Small intestine (tissue), 7 donors: ENCODE data around the gene AP3D1. TPM values are rescaled to one million over a fixed set of nuclear protein-coding genes. Genes with fewer than 3 reads are reported as not detected.
A peak's percentile ranks its signal among the peaks of the same experiment; 100 is the strongest.

Experiments
- DNase-seq, 2 donors: peaks; one replicate each; pipeline versions ENCODE4 v3.0.0 to v3.0.0-alpha.2; 2013
- FAIRE-seq: peaks from 2 replicates; lab custom pipeline; 2012; peaks lifted over from hg19 to GRCh38; lab: Jason Lieb, UNC
- H3K27ac ChIP-seq, 3 donors: one replicate each; pipeline ENCODE4 v1.5.1; 2013; ENCODE audit warnings: low read length in 2 of 3, mild to moderate bottlenecking in 2 of 3, control low read depth in 1 of 3, inconsistent platforms in 1 of 3, low read depth in 1 of 3, moderate library complexity in 1 of 3
- H3K27me3 ChIP-seq, 3 donors: one replicate each; pipeline ENCODE4 v1.6.1; 2013; ENCODE audit warnings: low read length in 3 of 3, inconsistent platforms in 1 of 3; ENCODE audit not compliant: control insufficient read depth in 3 of 3, insufficient read depth in 3 of 3
- H3K36me3 ChIP-seq, 3 donors: one replicate each; pipeline ENCODE4 v1.6.1; 2013; ENCODE audit warnings: low read length in 3 of 3, inconsistent platforms in 1 of 3, low read depth in 1 of 3, mild to moderate bottlenecking in 1 of 3, moderate library complexity in 1 of 3; ENCODE audit not compliant: control insufficient read depth in 3 of 3, insufficient read depth in 2 of 3
- H3K4me1 ChIP-seq, 3 donors: one replicate each; pipeline ENCODE4 v1.6.1; 2013; ENCODE audit warnings: low read length in 2 of 3, inconsistent platforms in 1 of 3, low read depth in 1 of 3, mild to moderate bottlenecking in 1 of 3, moderate library complexity in 1 of 3; ENCODE audit not compliant: control insufficient read depth in 3 of 3, insufficient read depth in 2 of 3
- H3K4me3 ChIP-seq, 3 donors: one replicate each; pipeline ENCODE4 v1.5.1; 2013; ENCODE audit warnings: low read length in 3 of 3, control low read depth in 1 of 3, inconsistent platforms in 1 of 3, low read depth in 1 of 3, mild to moderate bottlenecking in 1 of 3, moderate library complexity in 1 of 3
- H3K9me3 ChIP-seq, 2 donors: one replicate each; pipeline ENCODE4 v1.6.1; 2013; ENCODE audit warnings: low read depth in 1 of 2, low read length in 1 of 2; ENCODE audit not compliant: control insufficient read depth in 2 of 2, insufficient read depth in 1 of 2
- WGBS, 3 donors: extraction: QIAGEN DNeasy Blood & Tissue Kit; methylation state at CpG; one replicate each; pipeline ENCODE4 v1.1.7; 2013; 5-methylcytosine and 5-hydroxymethylcytosine counted together
- polyA plus RNA-seq, 4 donors: library from polyadenylated mRNA; stranded (reverse) in 3 of 4; unstranded in 1 of 4; fragments of 200-250 nt in 3 of 4; fragments of 120-200 nt in 1 of 4; gene quantifications; one replicate each; pipeline versions ENCODE4 v1.2.1 to v1.2.3, GENCODE V29; 2013
- donor health status: healthy with polysubstance abuse.
- donor health status: control.
- donor health status: control.
- donor health status: Bipolar disorder and iron deficiency.
- donor health status: healthy.

Gene AP3D1
- polyA plus RNA-seq, 4 donors: 68.1 to 106 (median 89.9) TPM

DNA sequence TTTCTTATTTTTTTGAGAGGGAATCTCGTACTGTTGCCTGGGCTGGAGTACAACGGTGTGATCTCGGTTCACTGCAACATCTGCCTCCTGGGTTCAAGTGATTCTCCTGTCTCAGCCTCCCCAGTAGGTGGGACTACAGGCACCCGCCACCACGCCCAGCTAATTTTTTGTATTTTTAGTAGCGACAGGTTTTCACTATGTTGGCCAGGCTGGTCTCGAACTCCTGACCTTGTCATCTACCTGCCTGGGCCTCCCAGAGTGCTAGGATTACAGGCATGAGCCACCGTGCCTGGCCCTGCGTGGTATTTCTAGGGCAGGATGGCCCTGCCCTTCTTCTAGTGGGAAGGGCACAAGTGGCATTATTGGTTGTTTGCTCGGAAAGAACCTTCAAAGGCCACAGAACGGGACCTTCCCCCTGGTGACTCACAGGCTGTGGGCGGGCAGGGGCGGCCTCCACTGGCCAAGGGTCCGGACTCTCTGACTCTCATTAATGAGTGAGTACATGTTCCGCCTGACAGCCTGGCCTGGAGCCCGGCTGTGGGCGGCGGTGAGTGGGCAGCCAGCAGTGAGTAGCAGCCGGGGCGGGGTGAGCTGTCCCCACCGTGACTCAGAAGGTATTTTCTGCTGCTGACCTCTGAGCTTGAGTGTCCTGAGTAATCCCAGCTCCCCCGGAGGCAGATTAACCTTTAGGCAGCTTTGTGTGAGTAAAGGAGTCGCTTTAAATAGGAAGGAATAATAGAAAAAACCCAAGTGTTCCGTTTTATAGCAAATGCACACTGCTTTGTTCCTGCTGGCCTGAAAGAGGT is 17.5 kb upstream of the AP3D1 start:
- no peaks in the 10 kb centered on the region for H3K27me3 ChIP-seq
- peaks cover 20 to 77% (median 34%) of the 10 kb centered on the region in 3 donors for H3K4me1 ChIP-seq
- 11 to 14% (median 11%) methylated on average over 24 of the region's 24 CpGs for WGBS, 3 donors
- DNase-seq (peak; percentile 94 to 99), FAIRE-seq (peak; percentile 80)
- H3K9me3 ChIP-seq: no peaks in the 10 kb centered on the region
- peak overlapping the region; percentile 76 to 97 (median 92) for H3K27ac ChIP-seq
- H3K36me3 ChIP-seq: peaks cover 0 to 43% (median 0%) of the 10 kb centered on the region in 3 donors
- H3K4me3 ChIP-seq: no peak overlapping the region

DNA sequence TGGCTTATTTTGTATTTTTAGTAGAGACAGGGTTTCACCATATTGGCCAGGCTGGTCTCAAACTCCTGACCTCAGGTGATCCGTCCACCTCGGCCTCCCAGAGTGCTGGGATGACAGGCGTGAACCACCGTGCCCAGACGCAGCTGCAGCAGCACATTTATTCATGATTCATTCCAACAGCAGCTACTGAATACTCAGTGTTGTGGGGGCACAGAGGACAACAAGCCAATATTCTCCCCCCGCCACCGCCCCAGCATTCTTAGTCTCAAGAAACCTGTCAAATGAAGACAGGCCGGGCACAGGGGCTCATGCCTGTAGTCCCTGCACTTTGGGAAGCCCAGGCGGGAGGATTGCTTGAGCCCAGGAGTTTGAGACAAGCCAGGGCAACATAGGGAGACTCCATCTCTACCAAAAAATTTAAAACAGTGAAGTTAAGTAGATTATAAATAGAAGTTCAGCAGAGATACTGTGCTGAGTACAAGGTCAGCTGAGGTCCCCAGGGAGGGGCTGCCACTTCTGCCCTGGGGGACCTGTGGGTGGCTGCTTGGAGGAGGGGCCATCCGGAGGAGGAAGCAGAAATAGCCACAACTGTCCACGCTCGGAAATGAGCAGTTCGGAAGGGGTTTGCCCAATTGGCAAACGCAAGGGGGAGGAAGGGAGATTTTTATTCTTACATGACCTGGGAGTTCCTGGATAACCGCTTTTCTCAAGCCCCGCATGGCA is 16.7 kb upstream of the AP3D1 start:
- no peak for FAIRE-seq
- Histone ChIP-seq H3K4me1 (peaks cover 16 to 72% (median 34%) of the 10 kb centered on the region in 3 donors), H3K9me3 (no peaks in the 10 kb centered on the region), H3K27ac (peak overlapping the region; percentile 76 to 97 (median 92)), H3K27me3 (no peaks in the 10 kb centered on the region), H3K36me3 (peaks cover 0 to 35% (median 0%) of the 10 kb centered on the region in 3 donors), H3K4me3 (no peak overlapping the region)
- no peak for DNase-seq
- WGBS, 3 donors: 46 to 50% (median 49%) methylated on average over 16 of the region's 16 CpGs

DNA sequence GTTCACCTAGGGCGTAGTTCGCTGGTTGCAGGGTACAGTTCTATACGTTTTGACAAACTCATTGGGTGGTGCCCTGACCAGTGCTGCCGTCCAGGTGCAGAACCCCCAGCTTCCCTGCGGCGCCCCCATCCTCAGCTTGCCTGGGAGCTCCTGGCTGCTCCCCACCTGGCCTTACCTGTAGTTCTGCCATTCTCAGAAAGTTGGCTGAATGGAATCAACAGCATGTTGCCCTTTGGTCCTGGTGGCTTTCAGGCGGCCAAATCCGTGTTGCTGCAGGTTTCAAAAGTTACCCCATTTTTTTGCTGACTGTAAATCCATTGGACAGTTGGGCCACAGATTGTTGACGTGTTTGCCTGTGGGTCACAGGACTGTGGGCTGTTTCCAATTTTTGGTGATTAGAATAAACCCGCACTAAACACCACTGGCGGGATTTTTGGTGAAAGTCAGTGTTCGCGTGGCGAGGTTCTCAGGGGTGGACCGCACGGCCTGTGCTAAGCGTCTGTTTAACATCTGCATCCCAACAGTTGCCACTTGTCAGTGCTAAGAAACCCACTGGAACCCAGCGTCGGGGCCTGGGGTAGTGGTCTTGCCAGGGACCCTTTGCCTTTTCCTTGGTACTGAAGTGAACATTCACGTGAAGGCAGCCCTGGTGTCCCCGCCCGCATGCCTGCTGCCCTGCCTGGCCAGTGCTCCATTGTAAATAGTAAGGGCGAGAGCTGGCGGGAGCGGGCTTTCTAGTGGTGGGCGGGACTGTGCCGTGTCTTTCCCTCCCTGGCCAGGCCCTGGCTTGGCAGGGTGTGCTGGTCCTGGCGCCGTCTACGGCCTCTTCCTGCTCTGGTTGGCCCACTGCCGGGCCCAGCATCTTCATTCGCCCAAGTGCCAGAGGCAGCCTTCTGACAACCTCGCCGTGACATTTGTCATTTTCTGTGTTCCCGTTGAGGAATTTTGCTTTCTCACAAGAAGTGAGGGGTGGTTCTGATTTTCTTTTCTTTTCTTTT is 15.7 kb upstream of the AP3D1 start:
- Histone ChIP-seq H3K4me1 (peaks cover 16 to 62% (median 34%) of the 10 kb centered on the region in 3 donors), H3K27ac (peak overlapping the region; percentile 44 to 97 (median 92)), H3K27me3 (no peaks in the 10 kb centered on the region), H3K36me3 (peaks cover 0 to 33% (median 0%) of the 10 kb centered on the region in 3 donors), H3K4me3 (no peak overlapping the region), H3K9me3 (no peaks in the 10 kb centered on the region)
- DNase-seq (peak in 1 of 2 donors; percentile 70), FAIRE-seq (no peak)
- WGBS, 3 donors: 39 to 51% (median 43%) methylated on average over 34 to 35 of the region's 35 CpGs

DNA sequence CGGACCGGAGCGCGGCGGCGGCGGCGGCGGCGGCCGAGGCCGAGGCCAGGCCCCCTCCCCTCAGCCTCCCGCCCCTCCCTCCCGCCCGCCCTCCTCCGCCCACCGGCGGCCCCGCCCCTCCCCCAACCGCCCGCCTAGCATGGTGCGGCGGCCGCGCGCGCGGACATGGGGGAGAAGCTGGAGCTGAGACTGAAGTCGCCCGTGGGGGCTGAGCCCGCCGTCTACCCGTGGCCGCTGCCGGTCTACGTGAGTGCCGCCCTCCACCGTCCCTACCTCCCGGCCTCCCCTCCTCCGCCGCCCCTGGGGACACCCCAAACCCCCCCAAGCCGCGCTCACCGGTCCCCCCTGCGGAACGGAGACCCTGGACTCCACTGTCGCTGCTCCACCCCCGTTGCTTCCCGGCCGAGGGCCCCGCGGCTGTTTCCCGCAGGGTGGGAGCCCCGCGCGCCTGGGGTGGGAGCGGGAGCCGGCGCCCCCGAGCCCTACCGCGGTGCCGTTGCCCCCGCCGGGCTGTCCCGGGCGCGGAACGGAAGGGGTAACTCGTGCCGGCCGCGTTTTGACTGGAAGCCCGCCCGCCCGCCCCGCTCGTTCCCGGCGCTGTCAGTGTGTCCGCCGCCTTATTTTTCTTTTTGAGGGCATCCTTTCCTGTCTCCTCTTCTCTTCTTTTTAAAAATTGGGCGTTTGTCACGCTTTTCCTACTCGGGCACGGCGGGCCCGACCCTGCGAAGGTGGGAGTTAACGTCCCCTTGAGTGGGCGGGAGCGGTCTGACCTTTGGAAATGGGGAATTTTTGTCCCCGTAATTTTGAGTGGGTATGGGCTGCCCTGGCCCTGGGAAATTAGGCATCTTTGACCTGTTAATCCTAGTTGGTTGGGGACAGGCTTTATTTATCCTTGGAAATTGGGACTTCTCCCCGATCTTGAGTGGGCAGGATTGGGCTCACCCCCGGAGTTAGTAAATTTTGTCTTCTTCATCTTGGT is 12.9 kb upstream of the AP3D1 start:
- H3K27me3 ChIP-seq: no peaks in the 10 kb centered on the region
- WGBS, 3 donors: 0 to 1% (median 1%) methylated on average over 41 to 94 of the region's 95 CpGs
- H3K4me3 ChIP-seq: peak overlapping the region; percentile 87 to 98 (median 94)
- H3K27ac ChIP-seq: peak overlapping the region; percentile 94 to 97 (median 97)
- no peaks in the 10 kb centered on the region for H3K9me3 ChIP-seq
- FAIRE-seq: no peak
- peak in 1 of 2 donors; percentile 81 for DNase-seq
- H3K4me1 ChIP-seq: peaks cover 7 to 40% (median 17%) of the 10 kb centered on the region in 3 donors
- peaks cover 0 to 19% (median 0%) of the 10 kb centered on the region in 3 donors for H3K36me3 ChIP-seq

DNA sequence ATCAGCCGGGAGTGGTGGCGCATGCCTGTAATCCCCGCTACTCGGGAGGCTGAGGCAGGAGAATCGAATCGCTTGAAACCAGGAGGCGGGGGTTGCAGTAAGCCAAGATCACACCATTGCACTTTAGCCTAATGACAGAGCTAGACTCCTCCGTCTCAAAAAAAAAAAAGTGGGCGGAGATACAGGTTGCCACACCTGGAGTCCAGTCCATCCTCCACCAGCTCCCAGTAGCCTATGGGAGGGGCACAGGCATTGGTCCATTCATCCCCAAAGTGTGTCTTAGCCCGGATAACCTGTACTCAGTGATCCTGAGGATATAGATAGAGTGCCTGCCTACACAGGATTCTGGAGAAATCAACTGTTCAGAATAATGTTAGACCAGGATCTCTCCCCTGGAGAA is 9.0 kb upstream of the AP3D1 start:
- FAIRE-seq: no peak
- H3K4me1 ChIP-seq: peaks cover 0 to 9% (median 4%) of the 10 kb centered on the region in 3 donors
- WGBS, 3 donors: 44 to 78% (median 50%) methylated on average over 10 of the region's 10 CpGs
- peak overlapping the region in 1 of 3 donors; percentile 27 for H3K27ac ChIP-seq
- H3K36me3 ChIP-seq: no peaks in the 10 kb centered on the region
- peak; percentile 65 to 89 for DNase-seq
- H3K27me3 ChIP-seq: no peaks in the 10 kb centered on the region
- H3K4me3 ChIP-seq: no peak overlapping the region
- H3K9me3 ChIP-seq: no peaks in the 10 kb centered on the region

DNA sequence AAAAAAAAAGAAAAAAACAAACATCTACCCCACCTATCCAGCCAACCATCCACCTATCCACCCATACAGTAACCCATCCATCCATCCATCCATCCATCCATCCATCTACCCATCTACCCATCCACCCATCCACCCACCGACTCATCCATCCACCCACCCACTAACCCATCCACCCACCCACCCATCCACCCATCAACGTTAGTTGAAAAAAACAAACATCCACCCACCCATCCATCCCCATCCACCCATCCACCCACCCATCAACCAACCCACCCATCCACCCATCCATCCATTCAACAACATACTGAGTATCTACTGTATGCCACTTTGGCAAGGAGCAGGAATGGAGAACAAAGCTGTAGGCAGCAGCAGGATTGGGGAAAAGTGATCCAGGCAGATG is 6.1 kb upstream of the AP3D1 start:
- FAIRE-seq: no peak
- peaks cover 2 to 9% (median 4%) of the 10 kb centered on the region in 3 donors for H3K4me1 ChIP-seq
- WGBS, 3 donors: 65 to 71% (median 69%) methylated on average over 2 of the region's 2 CpGs

DNA sequence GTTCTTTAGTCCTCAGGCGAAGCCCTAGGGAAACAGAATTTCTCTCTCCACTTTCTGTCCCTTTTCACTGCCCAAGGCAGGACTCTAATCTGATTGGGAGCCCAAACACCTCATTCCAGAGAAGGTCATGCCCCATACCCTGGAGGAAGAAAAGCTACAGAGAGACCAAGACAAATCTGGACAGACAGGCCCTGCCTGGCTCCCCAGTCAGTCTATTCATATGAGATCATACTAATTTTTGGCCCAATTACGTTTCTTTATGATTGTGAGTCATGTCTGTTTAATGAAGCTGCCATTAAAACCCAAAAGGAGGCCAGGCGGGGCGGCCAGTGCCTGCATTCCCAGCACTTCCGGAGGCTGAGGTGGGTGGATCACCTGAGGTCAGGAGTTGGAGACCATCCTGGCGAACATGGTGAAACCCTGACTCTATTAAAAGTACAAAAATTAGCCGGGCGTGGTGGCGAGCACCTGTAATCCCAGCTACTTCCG is 3.3 kb upstream of the AP3D1 start:
- DNase-seq (no peak), FAIRE-seq (no peak)
- Histone ChIP-seq H3K9me3 (no peaks in the 10 kb centered on the region), H3K4me3 (no peak overlapping the region), H3K27me3 (no peaks in the 10 kb centered on the region), H3K27ac (peak overlapping the region in 2 of 3 donors; percentile 48 to 85), H3K4me1 (peaks cover 3 to 14% (median 6%) of the 10 kb centered on the region in 3 donors), H3K36me3 (peaks cover 0 to 5% (median 0%) of the 10 kb centered on the region in 3 donors)
- WGBS, 3 donors: 58 to 67% (median 61%) methylated on average over 10 of the region's 10 CpGs

More for the DNA sequence above, 6.1 kb upstream of the AP3D1 start:
- DNase-seq: no peak
- Histone ChIP-seq H3K27me3 (no peaks in the 10 kb centered on the region), H3K4me3 (no peak overlapping the region), H3K36me3 (no peaks in the 10 kb centered on the region), H3K9me3 (no peaks in the 10 kb centered on the region), H3K27ac (no peak overlapping the region)
